ENCODE measurements around the gene CTSL.

DNA sequence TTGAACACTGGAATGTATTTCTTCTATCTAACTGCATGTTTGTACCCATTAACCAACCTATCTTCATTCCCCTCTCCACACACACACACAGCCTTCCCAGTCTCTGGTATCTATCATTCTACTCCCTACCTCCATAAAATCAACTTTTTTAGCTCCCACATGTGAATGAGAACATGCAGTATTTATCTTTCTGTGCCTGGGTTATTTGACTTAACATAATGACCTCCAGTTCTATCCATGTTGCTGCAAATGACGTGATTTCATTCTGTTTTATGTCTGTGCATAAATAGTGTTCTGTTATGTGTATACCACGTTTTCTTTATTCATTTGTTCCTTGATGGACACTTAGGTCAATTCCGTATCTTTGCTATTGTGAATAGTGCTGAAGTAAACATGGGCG, 38.7 kb upstream of the CTSL start:
- TF ChIP-seq CTCF (IDR thresholded peaks at IDR 0.05) = no peak
- TF ChIP-seq MAX (CRISPR knock-in tag; IDR thresholded peaks at IDR 0.05) = no peak
- no peak for TF ChIP-seq OVOL2 (CRISPR knock-in tag; IDR thresholded peaks at IDR 0.05; ENCODE audit: borderline replicate concordance)
- TF ChIP-seq CREM (CRISPR knock-in tag; IDR thresholded peaks at IDR 0.05) = no peak
- TF ChIP-seq ARID4B (CRISPR knock-in tag; IDR thresholded peaks at IDR 0.05; ENCODE audit: borderline replicate concordance) = no peak
- TF ChIP-seq, protein P1, sequence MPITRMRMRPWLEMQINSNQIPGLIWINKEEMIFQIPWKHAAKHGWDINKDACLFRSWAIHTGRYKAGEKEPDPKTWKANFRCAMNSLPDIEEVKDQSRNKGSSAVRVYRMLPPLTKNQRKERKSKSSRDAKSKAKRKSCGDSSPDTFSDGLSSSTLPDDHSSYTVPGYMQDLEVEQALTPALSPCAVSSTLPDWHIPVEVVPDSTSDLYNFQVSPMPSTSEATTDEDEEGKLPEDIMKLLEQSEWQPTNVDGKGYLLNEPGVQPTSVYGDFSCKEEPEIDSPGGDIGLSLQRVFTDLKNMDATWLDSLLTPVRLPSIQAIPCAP (CRISPR knock-in tag; IDR thresholded peaks at IDR 0.05) = no peak
- TF ChIP-seq, protein P2, sequence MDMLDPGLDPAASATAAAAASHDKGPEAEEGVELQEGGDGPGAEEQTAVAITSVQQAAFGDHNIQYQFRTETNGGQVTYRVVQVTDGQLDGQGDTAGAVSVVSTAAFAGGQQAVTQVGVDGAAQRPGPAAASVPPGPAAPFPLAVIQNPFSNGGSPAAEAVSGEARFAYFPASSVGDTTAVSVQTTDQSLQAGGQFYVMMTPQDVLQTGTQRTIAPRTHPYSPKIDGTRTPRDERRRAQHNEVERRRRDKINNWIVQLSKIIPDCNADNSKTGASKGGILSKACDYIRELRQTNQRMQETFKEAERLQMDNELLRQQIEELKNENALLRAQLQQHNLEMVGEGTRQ (CRISPR knock-in tag; IDR thresholded peaks at IDR 0.05) = no peak
- TF ChIP-seq NR3C1 (CRISPR knock-in tag; conservative IDR thresholded peaks at IDR 0.05; ENCODE audit: low read depth) = no peak
- TF ChIP-seq SP1 (CRISPR knock-in tag; conservative IDR thresholded peaks at IDR 0.05) = no peak

Measured in WTC11 (cell line).